A549 (cell line): ENCODE results near the gene PPM1B.

Experiments
- CHD2 ChIP-seq: fragments of 150-350 bp; IDR thresholded peaks from 2 replicates; pipeline ENCODE4 v1.6.1; 2014; ENCODE audit warnings: low read length; ENCODE audit not compliant: partially characterized antibody
- POLR2A ChIP-seq: IDR thresholded peaks from 2 replicates; pipeline ENCODE4 v1.6.1; 2012; ENCODE audit warnings: mild to moderate bottlenecking, low read length
- TF ChIP-seq, protein P1 (sequence below): fragments of >200 bp; sonication (Bioruptor Twin); formaldehyde crosslinking; IDR thresholded peaks from 3 replicates; pipeline ENCODE4 v1.5.1; 2016

DNA sequence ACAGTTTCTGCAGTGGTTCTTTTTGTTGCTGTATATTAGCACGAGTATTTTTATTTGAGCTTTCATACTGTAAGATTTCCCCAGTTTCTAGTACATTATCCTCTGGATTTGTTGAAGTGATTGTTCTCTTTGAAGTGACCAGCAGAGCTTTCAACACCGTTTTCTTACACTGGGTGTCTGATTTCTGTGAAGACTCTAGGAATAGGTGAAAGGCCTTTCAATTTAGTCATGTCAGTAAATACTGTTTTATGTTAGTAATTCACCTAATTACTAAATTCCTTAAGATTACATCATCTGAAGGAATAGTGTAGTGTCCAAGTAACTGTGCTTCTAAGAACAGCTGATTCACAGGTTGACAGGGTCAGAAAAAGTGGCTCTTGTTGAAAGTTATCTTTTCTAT lies 2.3 kb downstream of the PPM1B start:
- TF ChIP-seq, protein P1, sequence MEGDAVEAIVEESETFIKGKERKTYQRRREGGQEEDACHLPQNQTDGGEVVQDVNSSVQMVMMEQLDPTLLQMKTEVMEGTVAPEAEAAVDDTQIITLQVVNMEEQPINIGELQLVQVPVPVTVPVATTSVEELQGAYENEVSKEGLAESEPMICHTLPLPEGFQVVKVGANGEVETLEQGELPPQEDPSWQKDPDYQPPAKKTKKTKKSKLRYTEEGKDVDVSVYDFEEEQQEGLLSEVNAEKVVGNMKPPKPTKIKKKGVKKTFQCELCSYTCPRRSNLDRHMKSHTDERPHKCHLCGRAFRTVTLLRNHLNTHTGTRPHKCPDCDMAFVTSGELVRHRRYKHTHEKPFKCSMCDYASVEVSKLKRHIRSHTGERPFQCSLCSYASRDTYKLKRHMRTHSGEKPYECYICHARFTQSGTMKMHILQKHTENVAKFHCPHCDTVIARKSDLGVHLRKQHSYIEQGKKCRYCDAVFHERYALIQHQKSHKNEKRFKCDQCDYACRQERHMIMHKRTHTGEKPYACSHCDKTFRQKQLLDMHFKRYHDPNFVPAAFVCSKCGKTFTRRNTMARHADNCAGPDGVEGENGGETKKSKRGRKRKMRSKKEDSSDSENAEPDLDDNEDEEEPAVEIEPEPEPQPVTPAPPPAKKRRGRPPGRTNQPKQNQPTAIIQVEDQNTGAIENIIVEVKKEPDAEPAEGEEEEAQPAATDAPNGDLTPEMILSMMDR = no peak
- TF ChIP-seq CHD2 = no peak
- TF ChIP-seq POLR2A = no peak
